HG02840 (cell line): ENCODE data around the gene CTAGE15.
"Not testable (repeated sequence)": the region's sequence is repeated elsewhere in the genome, so short reads cannot be mapped to it uniquely, and the experiment has no call there.

ENCODE experiments used
- ATAC-seq: cut with Tn5 transposase; IDR thresholded peaks from one replicate; pipeline ENCODE4 v1.9.1; 2021; ENCODE audit warnings: mild to moderate bottlenecking, moderate library complexity, moderate number of reproducible peaks; ENCODE audit not compliant: unreplicated experiment, low FRiP score

CTAGE15 gene, protein sequence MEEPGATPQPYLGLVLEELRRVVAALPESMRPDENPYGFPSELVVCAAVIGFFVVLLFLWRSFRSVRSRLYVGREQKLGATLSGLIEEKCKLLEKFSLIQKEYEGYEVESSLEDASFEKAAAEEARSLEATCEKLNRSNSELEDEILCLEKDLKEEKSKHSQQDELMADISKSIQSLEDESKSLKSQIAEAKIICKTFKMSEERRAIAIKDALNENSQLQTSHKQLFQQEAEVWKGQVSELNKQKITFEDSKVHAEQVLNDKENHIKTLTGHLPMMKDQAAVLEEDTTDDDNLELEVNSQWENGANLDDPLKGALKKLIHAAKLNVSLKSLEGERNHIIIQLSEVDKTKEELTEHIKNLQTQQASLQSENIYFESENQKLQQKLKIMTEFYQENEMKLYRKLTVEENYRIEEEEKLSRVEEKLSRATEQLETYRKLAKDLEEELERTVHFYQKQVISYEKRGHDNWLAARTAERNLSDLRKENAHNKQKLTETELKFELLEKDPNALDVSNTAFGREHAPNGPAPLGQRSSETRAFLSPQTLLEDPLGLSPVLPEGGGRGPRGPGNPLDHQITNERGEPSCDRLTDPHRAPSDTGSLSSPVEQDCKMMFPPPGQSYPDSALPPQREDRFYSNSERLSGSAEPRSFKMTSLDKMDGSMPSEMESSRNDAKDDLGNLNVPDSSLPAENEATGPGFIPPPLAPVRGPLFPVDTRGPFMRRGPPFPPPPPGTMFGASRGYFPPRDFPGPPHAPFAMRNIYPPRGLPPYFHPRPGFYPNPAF

DNA sequence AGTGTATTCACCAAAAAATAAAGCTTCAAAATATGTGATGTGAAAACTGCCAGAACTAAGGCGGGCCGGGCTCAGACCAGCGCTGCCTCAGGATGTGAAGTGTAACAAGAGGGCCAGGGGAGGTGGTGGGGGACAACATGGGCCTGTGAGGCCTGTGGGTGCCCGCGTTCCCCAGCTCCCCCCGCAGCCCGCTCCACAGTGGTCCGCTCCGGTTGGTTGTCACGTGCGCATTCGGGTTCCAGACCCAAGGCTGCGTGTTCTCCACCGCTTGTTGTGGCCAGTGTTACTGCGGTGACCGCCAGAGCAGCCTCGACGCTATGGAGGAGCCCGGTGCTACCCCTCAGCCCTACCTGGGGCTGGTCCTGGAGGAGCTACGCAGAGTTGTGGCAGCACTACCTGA is at the start of gene CTAGE15:
TSS of gene CTAGE15 (plus strand) at position 301 of the 400 bp plus-strand sequence. CDS start at position 318, 17 bp downstream.
- ATAC-seq: not testable (repeated sequence)

DNA sequence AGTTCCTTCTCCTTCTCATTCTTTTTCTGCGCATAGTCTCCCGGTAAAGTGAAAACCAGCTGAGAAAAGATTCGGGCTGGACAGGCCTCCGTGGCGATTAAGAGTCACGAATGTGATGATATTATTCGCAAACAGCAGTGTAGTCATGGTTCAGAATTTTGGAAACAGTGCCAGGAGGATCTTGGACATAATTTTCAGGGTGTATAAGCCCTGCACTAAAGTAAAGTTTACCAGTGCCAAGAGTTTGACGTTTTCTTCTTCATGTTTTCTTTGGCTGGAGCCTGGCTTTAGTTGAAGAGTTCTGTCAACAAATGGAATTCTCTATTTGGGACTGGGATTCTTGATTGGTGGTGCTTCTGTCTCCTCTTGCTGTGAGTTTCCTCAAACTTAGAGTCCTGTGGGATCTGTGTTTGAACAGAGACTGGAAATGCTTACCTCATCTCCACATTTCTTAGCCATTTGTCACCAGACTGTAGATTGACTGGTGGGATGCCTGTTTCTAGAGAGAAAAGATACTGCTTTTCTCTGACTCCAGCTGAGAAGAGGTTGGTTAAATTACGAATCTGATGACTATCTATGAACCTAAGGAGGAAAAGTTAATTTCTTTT is 49.2 kb upstream of the CTAGE15 start:
- ATAC-seq: not testable (repeated sequence)

DNA sequence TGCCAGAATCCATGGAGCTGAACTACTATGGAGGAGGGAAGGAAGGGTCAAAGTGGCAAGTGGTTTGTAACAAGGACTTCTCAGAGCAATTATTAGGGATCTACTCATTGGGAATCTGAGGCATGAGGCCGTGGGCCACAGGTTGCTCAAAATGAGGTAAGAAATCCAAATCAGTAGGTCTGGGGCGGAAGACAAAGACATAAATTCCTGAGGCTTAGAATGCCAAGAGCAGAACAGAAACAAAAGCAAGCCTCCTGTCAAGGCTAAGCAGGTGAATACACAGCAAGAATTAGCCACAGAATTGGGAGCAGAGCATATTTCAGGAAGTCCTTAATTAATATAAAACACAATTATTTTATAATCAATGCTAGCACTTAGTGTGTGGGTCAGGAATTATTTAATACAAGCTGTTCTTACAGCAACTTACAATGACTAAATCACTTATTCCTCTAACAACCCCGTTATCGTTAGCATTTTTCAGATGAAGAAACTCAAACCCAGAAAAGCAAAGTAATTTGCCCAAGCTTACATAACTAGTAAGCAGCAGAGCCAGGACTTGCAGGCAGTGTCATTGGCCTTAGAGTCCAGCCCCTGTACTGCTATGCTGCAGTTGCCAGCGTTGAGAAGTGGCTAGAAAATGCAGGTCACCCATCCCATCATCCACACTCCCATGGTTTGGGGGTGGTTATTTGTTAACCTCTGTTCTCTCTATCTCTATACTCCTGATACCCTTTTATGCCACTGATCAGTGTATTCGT is 40.3 kb upstream of the CTAGE15 start:
- ATAC-seq: not testable (repeated sequence)

DNA sequence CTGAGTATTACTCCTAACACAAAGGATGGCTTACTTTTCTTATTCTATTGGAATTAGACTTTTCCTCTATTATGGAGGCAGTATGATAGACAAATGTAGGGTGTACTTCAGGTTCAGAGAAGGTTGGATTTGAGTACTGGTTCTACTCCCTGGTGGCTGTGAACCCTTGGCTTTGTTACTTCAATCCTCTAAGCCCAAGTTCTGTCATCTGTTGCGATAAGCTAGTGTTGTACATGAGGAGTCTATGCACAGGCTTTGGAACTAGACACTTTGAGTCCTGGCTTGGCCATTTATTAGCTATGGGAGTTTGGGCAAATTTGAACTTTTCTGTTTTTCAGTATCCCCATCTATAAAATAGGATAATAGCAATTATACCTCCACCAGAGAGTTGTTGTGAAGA is 39.7 kb upstream of the CTAGE15 start:
- not testable (repeated sequence) for ATAC-seq

DNA sequence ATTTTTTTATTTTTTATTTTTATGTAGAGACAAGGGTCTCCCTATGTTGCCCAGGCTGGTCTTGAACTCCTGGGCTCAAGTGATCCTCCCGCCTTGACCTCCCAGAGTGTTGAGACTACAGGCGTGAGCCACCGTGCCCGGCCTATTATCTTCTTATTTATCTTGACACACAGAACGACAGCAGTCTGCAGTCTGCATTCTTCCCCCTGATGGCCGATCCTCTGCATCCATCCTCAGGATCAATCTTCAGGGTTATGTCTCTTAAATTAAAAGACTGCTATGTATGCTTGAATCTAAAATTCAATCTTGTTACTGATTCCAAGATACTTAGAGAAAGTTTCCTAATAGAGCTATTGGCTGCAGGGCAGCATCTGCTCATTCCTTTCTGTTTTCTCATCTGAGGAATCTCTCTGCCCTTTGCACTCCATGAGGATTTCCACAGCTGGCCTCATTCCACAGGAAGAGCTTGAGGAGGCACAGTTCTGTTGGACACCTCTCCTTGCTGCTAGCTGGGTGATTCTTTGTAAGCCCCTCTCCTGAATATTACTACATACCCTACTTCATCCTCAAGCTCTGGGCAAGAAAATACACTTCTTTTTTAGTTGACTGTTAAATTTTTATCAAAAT is 38.3 kb upstream of the CTAGE15 start:
- not testable (repeated sequence) for ATAC-seq

DNA sequence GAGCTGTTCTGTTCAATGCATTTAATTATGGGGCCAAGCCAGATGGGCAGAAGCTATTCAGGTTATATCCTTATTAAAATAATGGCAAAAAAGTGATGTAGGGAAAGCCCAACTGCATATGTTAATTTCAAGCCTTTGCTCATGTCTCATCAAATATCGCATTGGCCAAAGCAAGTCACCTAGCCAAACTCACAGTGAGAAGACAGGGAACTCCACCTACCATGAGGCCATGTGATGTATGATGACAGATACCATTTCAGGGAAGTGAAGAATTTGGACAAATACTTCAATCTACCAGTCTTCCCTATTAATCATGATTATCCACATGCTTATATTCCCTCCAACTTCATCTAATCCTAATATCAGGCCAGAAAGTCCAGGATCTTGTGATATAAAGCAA is 35.2 kb upstream of the CTAGE15 start:
- ATAC-seq: not testable (repeated sequence)

DNA sequence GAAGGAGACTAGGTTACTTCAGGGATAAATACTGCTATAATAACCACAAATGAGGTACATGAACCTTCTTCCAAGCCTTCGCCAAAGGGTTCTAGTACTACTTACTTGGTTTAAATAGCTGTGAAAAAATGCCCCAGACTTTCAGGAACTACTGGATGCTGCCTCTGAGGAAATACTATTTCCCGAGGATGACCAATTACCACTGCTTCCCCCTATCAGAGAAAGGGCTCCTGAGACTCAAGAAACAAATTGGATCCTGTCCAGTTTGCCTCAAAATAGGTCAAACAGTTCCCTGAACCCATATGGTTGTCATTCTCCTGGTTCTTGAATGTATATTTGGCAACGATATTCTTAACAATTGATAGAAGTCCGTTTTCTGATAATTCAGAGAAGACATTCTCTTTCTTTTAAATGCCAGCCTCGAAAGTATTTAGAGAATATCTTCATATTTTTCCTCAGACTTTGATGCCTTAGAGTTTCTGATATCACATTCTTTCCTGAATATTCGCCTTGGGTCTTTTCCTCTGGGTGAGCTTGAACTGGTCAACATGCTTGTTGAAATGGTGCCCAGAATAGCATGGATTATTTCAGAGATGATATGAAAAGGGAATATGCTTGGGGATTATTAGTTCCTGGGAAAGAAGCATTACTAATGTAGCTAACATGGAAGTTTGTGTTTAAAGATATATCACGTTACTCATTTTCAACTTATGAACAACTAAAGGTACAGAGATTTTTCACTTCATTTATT is 28.1 kb upstream of the CTAGE15 start:
- not testable (repeated sequence) for ATAC-seq

DNA sequence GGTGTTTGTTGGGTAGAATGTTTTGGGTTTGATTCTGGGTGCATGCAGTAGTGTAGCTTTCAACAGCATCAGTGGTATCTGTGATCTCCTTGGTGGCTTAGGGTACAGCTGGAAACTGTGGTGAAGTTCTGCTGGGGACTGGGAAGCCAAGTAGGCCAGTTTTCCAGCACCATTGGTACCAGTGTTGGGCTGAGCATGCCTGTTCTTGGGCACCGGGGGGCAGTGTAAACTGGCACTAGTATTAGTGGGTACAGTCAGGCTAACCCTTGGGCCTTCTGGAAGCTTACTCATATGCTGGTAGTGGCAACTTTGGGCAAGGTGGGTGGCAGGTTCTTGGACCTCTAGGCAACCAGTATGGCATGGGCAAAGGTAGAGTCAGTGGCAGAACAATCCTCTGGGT is 15.6 kb upstream of the CTAGE15 start:
- ATAC-seq: not testable (repeated sequence)

DNA sequence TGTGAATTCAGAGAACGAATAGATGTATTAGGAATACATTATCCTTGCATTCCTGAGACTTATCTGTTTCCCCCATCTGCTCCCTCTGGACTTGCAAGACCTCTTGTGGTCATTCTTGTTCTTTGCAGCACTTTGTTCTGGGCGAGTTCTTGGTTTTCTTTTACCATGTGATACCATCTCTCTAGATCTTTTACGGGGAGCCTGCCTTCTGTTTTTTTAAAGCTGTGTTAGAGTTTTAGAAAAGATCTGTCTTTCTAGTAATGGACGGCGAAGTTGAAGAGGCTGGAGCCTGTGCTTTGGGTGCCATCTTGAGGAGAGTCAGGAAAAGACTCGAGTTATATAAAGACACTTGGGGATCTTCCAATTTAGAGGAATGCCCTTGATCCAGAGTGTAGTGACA is 8.3 kb upstream of the CTAGE15 start:
- ATAC-seq: not testable (repeated sequence)

DNA sequence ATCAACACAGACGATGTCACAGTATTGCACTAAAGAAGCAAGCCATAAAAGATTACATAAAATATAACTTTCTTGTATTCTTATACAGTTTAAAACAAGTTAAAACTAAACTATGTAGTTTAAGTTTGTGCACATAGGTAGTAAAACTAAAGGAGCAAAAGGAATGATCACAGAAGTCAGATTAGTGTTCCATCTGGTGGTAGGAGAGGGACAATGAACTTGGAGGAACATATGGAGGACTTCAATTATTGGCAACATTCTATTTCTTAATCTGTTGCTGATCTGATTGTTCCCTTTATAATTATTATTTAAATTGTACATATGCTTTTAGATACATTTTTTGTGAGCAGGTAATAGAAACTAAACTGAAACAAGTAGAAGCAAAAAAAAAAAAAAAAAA is 5.6 kb upstream of the CTAGE15 start:
- not testable (repeated sequence) for ATAC-seq

DNA sequence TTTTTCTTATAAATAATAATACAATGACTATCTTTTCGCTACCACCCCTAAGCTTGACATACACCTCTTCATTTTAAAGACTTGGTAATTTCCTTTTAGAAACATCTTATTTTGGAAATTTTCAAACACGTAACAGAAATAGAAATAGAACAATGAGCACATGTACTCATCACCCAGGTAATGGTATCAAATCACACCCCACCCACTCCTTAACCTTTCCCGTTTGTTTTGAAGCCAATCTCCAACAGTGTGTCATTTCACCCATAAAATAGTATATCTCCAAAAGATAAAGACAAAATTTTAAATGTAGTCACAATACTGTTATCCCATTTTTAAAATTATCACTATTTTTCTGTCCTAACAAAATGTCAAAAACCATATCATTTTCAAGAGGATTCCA is 16.6 kb downstream of the CTAGE15 start:
- not testable (repeated sequence) for ATAC-seq

DNA sequence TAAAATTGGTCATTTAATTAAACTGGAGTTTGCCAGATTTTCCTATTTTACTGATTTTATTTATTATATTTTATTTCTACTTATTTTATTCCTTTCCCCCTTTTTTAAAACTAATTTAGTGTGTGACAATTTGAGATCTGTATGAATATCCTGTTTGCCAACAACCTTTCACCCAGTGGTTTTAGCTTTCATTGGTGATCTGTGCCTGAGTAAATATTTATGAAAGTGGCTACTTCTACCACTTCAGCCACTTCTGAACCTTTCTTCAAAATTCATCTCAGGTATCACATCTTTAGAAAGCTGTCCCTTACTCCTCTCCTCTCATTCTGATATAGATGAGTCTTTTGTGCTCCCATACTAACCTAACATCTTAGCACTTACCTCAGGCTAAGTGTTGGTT is 18.3 kb downstream of the CTAGE15 start:
- not testable (repeated sequence) for ATAC-seq

DNA sequence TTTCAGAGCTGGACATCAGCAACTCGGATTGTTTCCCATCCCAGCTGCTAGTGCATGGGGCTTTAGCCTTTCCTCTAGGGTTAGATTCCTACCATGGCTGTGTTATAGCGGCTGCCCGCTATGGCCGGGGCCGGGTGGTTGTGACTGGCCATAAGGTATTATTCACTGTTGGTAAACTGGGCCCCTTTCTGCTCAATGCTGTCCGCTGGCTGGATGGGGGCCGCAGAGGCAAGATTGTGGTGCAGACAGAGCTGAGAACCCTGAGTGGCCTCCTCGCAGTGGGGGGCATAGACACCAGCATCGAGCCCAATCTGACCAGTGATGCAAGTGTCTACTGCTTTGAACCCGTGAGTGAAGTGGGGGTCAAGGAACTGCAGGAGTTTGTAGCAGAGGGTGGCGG is 26.5 kb downstream of the CTAGE15 start:
- ATAC-seq: not testable (repeated sequence)

DNA sequence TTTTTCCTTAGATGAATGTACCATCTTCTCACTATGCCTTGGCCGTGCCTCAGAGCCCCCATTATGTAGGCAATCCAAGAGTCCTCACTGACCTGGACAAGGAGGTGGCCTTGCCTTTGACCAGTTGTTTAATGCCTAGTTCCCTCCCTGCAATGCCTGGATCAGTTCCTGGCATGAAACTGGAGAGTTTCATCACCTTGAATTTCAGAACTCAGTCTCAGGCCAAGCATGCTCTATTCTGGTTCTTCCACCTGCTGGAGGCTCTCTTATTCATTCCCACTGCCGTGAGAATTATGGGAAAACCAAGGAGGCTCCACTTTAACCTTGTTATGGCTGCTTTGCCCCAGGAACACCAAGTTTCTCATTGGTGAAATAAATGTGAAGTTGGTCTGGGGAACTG is 31.9 kb downstream of the CTAGE15 start:
- not testable (repeated sequence) for ATAC-seq

DNA sequence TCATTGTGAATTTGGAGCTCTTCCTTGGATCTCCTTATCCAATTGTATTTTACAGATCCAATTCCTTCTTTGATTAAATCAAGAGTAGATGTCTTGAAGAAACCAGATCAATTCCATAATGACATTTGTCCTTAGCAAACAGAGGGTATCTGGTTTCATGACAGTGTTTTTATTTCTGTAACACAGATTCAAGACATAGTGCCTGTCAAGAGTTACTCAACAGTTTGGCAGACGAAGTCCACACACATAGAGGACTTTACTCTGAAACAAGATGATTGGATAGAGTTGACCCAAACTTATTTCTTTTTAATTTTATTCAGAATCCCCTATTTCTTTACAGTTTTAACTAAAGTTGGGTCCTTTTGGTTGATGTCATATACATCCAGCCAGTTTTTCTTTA is 34.5 kb downstream of the CTAGE15 start:
- ATAC-seq: not testable (repeated sequence)

DNA sequence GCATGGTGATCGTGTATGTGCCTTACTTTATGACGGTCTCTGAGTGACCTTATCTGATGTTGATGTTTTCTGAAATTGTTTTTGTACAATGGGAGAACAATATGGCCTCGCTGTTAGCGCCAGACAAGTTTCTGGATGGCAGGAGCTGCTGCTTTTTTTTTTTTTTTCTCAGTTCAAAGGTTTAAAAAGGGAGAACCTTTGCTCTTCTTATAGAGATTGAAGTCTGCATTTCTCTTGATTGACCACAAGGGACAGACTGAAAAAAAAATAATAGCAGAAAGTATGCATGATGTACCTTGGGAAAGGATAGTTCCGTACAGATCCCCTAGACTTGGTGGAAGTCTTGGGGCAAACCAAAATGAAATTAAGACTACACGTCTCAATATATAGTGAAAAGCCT is 43.9 kb downstream of the CTAGE15 start:
- ATAC-seq: not testable (repeated sequence)

DNA sequence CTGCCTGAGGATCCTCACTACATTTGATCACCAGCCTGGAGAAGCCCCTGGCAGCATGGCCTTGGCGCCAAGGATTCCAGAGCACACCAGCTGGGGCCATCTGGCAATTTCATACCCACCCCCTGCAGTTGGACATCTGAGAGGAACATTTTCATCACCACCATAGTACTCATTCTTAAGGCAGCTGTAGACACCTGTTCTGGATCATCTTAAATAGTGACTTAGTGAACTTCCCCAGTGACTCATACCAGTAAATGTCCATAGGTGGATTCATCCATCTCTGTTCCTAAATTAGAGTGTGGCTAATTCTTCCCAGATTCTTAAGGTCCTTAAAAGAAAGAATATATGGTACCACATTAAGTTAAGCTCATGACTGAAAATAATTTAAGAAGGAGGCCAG is 45.6 kb downstream of the CTAGE15 start:
- not testable (repeated sequence) for ATAC-seq

DNA sequence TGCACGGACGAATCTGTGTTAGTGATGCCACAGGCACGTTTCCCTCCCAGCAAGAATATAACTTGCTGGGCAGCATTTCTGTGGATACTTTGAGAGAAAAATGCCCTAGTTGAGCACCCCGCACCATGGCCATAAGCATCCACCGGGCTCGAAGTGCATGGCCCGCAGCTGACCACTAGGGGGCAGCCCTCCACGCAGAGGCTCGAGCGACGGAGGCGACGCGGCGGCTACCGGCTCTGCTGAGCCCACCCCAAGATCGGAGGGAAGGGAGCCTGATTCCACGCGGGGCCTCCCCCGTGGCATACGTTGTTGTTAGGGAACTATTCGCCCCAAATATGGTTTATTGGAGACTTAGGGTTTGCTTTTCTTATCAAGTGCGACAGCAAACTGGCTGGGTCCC is 48.5 kb downstream of the CTAGE15 start:
- ATAC-seq: peak; percentile 25

DNA sequence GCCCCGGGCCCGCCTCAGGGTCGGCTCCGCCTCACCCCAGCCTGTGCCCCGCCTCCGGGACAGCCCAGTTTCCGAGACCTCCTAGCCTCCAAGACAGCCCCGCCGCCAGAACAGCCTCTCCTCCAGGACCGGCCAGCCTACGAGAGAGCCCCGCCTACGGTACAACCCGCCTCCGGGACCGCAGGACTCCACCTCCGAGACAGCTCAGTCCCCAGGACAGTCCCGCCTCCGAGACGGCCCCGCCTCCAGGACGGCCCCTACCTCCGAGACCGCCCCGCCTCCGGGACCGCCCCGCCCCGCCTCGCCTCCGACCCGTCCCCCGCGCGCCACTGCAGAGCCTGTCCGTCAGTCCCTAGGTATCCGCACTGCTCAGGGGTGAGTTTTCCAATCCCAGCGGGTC is 49.0 kb downstream of the CTAGE15 start, which contains the start of gene TCAF2:
TSS of gene TCAF2 (plus strand) at position 329 of the 400 bp plus-strand sequence.
- ATAC-seq: peak; percentile 88
